Stimulated activated CD8-positive, alpha-beta memory T cell treated with anti-CD3 and anti-CD28 coated beads, Interleukin-2, amount 100 ng/mL, for 48 hours (primary cell): ENCODE data around the gene DOCK1.

Experiments used
- DNase-seq, 2 donors: peaks; one replicate each; pipeline ENCODE4 v3.0.0-alpha.2; 2020; ENCODE audit warnings: low read depth in 2 of 2

Gene DOCK1

DNA sequence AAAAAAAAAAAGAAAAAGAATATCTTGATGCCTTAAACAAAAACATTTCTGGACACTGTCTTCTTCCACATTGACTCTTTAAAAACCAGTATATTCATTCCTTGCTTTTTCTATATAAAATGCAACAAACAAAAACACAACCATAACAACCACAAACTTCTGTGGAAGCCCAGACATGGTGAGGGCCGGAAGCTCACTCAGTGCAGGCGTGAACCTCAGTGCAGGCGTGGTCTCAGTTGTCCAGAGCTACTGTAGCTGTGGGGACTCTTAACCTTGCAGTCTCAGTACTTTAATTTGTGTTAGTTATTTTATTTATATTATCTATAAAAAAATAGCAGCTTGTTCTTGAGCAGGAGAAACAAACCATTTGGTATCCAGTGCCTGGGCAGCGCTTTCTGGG, 131.8 kb downstream of the DOCK1 start:
- no peak for DNase-seq

DNA sequence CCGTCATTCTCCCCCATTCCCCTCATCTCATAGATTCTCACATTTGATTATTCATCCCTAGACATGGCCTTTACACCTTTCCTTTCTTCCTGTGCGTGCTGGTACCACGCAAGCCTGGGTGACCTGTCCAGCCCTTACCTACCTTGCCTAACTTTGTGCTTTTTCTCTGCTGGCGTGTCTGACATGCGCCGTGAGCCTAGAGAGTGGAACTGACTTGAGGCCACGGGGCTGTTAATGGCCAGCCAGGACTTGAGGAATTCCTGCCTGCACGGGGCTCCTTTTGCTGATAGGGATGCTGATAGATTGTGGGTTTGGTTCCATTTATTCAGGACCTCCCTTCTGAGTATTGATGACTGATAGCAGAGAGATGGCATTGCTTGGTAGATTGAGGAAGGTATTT, 134.2 kb downstream of the DOCK1 start:
- no peak for DNase-seq

DNA sequence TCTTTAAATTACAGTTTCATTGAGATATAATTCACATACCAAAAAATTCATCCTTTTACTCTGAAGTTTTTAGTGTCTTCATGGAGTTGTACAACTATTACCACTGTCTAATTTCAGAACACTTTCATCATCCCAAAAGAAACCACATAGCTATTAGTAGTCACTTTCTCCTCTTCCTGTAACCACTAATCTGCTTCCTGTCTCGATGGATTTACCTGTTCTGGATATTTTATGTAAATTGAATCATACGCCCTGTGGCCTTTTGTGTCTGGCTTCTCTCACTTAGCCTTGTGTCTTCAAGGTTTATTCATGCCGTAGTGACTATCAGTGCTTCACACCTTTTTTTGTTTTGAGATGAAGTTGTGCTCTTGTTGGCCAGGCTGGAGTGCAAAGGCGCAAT, 135.5 kb downstream of the DOCK1 start:
- DNase-seq, result no peak

DNA sequence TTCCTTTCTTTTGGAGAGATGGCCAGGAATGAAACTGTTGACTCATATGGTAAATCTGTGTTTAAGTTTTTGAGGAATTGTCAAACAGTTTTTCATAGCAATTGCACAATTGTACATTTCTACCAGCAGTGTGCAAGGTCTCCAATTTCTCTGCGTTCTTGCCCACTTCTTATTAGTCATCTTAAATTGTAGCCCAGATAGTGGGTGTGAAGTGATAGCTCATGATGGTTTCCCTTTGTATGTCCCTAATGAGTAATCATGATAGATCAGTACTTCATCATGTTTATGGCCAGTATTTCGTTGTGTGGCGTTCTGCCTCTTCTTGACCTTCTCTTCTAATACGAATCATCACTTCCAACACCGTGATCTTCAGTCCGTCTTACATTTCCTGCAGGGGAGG, 136.3 kb downstream of the DOCK1 start:
- no peak for DNase-seq

DNA sequence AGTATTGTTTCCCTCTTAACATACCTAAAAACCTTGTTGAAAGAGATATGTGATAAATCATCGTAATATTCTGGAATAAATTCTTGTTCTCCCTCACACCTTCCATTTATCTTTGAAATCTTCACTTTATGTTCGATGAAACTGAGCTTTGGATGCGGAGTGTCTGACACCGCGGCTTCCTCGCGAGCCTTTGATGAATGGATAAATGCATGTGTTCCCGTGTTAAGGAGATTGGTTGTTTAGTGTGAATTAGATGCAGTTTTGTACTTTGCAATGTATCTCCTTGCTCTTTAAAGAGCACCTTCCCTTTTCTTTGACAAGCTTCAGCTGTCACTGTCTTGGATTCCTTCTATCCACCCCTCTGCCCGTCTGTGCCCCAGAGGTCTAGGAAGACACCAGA, 138.1 kb downstream of the DOCK1 start:
- DNase-seq, result no peak

DNA sequence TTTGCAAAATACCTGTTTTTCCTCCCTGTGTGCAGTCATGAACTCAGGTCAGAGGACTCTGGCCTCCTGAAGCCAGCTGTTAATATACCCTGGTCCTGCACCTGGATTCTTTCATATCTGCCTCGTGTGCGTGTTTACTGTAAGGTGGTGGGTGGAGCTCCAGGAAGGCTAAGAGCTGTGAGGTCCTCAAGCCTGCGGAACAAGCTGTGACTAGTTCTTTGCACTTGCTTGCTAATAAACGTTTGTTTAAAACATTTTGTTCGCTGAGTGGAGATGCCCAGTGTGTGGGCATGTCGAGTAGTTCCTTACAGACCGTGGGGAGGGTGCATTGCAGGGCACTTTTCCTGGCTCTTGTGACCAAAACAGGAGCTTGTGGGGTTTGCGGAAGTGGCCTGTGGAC, 139.0 kb downstream of the DOCK1 start:
- no peak for DNase-seq

DNA sequence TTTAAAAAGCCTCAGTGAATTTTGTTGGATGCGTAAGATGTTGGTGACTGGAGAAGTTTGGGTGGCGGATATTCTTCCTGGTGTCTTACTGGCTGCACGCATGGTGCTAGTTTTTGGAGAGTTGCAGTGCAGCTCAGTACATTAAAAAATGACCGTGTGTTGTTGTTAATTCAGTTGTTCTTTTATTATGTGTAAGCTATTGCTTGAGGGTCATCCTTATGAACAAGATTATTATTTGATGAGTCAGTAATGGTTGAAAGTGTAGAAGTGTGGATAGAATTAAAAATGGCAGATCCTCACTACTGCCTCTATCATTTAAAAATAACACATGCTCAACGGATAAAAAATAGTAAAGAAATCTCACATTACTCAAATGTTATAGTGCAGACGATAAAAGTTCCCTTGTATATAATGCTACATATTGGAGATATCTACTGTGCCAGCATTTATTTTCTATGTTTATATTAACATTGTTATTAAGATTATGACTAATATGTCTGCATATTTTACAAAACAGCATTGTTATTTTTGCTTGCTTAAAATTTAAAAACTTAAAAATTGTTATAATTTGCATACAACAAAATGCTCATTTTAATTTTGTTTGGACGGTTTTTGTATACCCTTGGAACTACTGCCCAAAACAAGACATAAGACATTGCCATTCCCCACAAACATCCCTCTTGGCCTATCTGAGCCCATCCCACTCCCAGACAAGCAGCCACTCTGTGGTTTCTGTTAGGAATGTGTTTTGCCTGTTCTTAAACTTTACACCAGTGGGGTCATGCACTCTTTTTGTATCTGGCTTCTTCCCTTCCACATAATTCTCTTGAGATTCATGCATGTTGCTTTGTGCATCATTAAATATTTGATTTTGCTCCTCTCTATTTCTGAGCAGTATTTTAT, 142.0 kb downstream of the DOCK1 start:
- DNase-seq, result no peak

DNA sequence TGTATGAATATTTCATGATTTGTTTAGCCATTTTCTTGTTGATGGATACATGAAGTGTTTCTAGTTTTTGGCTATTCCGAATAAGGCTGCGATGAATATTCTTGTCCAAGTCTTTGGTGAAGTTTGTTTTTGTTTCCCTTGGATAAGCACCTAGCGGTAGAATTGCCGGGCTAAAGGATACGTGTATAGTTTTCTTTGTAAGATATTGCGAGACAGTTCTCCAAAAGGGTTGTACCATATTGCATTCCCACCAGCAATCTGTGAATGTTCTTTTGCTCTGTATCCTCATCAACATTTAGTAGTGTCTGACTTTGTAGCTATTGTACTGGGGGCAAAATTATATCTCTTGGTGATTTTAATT, 142.6 kb downstream of the DOCK1 start:
- no peak for DNase-seq

DNA sequence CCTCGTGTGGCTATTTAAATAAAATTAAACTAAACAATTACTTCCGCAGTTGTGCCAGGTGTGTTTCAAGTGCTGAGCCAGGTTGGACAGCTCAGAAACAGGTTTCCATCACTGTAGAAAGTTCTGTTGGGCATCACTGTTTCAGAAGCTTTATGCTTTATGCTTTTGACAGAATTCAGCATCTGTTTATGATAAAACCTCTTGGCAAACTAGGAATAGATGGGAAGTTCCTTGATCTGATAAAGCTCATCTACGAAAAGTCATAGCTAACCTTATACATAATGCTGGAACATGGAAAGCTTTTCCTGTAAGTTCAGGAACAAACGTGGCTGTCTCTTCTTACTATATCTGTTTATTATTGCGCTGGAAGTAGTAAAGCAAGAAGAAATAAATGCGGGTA, 143.4 kb downstream of the DOCK1 start:
- DNase-seq, result no peak

DNA sequence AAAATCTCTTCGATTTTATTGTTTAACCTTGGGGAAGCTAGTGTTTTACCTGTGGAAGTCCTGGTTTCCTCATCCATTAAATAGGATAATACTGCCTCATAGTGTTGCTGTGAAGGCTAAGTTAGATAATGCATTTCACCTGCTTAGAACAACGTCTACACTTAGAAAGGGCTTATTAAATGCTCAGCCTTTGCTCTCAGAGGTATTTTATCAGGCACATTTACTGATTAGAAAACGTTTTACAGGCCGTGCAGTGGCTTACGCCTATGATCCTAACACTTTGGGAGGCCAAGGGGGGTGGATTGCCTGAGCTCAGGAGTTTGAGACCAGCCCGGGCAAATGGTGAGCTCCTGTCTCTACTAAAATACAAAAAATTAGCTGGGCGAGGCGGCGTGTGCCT, 146.8 kb downstream of the DOCK1 start:
- DNase-seq, result no peak

DNA sequence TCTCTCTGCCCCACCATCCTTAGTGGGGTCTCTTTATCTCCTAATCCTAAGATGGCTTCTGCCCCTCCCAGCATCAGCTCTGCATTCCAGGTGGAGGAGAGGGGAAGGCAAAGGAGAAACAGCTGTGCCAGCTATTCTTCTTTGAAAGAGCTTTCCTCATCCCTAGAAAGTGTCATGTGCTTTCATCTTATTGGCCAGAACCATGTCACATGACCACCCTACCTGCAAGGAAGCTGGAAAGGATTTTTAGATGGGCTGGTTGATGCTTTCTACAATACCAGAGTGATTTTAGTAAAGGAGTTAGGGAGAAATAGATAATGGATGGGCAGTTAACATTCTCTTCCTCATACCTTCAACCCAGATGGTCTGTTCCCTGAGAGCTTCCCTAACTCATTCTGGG, 150.0 kb downstream of the DOCK1 start:
- DNase-seq, result no peak

DNA sequence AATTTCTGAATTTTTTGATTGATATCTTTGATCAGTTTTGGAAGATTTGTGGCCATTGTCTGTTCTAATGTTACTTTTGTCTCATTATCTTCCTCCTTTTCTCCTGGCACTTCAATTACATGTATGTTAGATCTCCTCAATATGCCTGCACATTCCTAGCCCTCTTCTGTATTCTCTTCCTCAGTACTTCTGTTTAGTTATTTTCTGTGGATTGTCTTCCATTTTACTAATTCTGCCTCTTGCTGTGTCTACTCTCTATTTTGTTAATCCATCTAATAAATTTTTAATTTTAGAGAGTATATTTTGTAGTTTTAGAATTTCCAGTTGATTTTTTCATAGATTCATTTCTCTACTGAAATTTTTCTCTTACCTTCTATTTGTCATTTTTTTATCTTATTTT, 154.1 kb downstream of the DOCK1 start:
- DNase-seq, result no peak

DNA sequence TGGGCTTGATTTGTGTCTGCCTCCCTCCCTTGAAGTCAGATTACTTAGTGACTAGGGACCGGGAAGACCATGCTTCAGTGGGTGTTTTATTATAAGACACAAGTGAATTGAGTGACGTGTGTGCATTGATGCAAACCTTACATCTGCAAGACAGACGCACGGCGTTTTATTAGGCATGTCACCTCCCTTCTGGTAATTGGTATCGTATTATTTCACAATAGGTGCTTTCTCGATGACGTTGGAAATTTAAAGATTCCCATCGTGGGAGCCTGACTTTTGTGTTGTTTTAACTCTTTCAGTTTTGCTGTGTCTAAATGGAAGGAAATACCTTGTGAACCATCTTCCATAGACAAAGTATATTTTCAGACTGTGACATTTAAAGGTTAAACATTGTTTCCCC, 158.5 kb downstream of the DOCK1 start:
- DNase-seq, result no peak

DNA sequence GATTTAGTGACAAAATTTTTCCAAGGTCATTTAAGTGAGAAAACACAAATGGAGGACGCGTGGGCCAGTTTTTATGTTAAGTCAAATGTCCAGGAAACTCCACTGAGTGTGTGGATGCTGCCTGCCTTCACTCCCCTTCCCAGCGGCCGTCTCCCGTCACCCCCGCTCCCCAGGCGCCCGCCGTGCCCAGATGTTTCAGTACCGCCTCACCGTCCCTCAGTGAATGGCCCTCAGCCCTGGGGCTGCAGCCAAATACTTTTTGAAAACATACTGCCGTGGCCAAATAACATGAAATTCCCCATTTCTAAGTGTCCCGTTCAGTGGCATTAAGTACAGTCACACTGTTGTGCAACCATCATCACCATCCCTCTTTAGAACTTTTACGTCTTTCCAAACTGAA, 159.2 kb downstream of the DOCK1 start:
- no peak for DNase-seq

DNA sequence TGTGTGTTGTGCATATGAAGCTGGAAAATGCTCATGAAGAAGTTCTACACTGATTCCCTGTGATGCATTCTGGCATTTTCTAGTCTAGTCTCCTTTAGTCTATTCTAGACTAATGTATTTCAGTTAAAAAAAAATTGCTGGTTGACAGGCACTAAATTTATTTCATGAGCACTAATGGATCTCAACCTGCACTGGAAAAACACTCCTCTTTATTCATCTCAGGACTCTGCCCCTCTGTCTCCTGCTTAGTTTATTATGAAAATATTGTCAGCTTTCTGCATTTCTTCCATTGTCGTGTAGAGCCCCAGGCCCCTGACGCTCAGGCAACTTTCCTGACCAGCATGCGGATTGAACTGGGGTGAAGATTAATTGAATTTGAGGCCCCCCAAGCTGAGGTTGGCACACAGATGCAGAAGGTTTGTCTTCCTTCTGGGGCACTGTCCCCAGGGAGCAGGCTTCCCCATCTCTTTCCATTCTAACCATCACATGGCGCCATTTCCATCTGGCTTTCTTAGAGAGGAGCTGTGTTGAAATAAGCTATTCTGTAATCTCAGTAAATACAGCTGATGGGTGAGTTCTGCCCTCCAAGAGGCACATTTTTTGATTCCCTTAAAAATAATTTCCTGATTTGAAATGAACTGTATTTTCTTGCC, 162.4 kb downstream of the DOCK1 start:
- DNase-seq, result no peak

DNA sequence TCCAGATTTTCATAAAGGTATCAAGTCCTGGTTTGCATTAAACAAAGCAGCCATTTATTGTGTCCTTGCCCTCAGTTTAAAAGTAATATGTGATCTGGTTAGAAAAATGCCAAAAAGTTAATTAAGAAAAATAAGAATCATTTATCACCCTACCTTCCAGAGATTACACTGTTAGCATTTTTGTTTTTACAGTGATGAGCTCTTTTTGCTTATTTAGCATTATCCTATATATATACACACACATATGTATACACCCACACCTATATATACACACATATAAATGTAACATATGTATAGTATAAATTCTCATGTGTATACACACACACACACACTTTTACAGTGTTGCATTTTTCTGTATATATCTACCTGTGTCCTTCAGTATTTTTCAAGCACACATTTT, 163.3 kb downstream of the DOCK1 start:
- DNase-seq, result no peak

DNA sequence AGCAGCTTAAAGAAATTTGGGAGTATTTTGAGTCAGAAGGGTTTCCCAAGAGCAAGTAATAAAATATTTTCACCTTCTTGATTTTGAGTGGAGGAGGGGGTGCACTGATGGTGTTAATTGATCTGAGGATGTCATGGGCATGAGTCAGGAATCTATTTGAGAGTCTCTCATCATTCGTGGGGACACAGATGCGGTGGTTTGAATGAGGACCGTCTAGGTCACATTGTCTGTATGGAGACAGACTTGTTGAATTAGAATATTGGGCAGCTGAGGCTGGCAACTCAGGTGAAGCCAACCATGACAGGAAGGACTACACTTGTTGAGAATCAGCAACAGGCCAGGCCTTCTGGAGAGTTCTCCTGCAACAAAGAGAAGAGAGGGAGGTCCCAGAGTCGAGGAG, 164.2 kb downstream of the DOCK1 start:
- DNase-seq, result no peak

DNA sequence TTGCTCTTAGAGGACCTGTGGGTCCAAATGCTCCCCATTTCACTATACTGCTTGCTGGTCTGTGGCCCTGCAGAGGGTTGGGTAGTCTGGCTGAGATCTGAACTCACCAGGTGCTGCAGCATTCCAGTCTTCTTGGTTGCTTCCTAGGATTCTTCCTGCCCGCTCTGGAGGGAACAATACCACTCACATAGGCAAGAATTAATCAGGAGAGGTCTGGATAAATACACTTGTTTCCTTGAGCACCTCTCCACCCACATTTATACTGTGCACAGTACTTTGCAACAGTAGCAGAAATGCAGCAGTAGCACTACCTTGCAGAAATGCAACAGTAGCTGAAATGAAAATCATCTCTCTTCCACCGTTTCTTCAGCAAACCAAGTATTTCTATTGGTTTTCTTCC, 165.9 kb downstream of the DOCK1 start:
- DNase-seq, result no peak

DNA sequence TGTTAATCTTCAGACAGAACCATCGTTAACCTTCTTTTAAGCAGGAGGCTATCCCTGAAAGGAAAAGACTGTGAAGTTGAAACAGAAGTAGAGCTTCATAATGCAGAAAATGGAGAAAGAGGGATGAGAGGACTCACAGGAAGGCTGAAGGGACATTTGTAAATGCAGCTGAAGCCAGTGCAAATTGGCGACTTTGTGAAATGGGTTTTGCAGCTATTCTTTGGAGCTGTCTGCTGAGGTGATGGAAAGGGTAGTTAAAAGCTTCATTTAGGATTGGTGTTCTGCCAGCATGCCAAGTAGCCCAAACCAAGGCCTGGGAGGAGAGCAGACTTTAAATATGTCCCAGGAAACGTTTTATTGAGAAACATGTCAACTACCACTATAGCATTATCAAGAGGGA, 168.4 kb downstream of the DOCK1 start:
- no peak for DNase-seq

DNA sequence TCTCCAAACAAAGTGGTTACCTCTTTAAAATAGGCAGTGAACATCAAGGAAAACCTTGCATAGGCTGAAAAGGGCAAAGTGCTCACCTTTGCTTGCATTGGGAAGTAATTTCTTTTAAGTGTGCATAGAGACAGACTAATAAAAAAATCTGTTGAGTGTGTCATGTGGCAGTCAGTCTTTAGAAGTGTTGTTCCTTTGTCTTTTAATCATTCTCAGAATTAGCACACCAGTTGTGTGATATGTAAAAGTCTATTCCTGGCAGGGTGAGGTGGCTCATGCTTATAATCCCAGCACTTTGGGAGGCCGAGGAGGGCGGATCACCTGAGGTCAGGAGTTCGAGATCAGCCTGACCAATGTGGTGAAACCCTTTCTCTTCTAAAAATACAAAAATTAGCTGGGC, 174.2 kb downstream of the DOCK1 start:
- no peak for DNase-seq

DNA sequence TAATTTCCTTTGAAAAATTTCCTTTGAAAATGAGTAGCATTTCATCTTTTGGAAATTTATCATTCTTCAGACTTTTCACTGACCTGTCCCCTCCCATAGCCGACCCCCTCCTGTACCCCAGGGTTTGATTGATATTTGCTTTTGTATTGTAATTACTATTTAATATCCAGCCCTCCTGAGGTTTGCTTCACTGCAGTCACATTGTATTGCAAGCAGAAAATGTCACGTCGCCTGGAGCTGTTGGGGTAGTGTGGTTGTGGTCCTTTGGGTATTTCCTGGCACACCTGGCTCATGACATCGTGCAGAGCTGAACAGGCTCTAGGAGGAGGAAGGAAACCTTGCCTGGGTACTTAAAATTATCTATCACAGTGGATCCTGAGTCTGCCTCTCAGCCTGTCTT, 175.1 kb downstream of the DOCK1 start:
- DNase-seq, result no peak

DNA sequence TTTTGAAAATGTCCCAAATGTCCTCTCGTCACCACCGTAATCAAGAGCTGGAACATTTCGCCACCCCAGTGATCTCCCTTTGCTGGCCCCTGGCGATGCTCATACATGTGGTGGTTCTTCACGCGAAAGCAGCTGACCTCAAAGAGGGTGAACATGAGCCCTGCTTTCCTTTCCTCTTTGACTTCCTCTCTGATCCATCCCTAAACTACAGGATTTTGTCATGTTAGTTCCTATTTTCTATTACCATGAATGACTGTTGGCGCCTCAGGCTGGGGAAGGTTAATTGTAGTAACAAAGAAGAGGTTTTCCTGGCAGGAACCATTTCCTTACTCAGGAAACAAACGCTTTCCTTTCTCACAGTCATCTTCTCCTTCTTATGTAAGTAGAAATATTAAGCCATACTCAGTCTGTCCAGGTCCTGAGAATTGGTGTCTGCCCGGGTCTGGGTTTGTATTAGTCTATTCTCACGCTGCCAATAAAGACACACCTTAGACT, 176.7 kb downstream of the DOCK1 start:
- DNase-seq, result no peak

DNA sequence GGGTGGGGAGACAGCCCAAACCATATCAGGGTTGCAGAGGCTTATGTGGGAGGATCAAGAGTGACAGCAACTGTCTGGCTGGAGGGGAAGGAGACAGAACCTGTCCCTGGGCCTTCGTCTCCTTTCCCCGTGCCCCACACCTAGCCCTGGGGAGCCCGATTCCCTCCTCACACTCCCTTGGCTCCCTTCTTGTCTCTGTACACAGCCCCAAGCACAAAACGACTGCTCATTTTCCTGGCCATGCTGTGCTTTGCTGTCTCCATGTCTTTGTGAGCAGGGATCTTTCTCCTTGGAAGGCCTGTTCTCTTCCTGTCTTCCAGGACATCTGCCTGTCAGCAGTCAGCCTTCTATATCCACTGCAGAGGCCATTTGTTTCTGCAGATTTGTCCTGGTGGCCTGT, 177.4 kb downstream of the DOCK1 start:
- DNase-seq, result no peak

DNA sequence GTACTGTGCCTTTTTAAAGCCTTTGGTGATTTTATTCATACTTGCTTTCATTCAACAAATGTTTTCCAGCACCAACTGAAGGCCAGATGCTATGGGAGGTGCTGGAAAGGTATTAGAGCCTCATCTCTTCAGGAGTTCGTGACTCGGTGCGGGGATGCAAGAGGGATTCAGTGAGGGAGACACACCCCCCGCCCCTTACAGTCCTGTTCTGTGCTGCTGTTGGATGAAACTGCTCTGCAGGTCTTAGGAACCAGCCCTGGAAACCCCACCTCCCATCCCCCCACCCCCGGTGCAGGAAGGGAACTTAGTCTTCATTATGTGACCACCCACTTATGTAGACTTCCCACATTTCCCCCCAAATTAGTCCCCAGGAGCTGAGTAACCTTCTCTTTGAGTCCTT, 180.7 kb downstream of the DOCK1 start:
- DNase-seq, result no peak
